Progenitor cell of endocrine pancreas (in vitro differentiated cells): ENCODE results near the gene GNAS-AS1. TPM values are rescaled to one million over a fixed set of nuclear protein-coding genes. Genes with fewer than 3 reads are reported as not detected.

Experiments used
- DNase-seq: peaks from one replicate; pipeline ENCODE4 v3.0.0; 2021; ENCODE audit warnings: low spot score; ENCODE audit not compliant: unreplicated experiment
- H3K27ac Mint-ChIP-seq: 2 replicates; pipeline ENCODE4 v1.8.0; 2021; ENCODE audit warnings: mild to moderate bottlenecking, moderate library complexity, mixed read lengths
- H3K27me3 Mint-ChIP-seq: 2 replicates; pipeline ENCODE4 v1.8.0; 2021; ENCODE audit warnings: mixed read lengths
- H3K36me3 Mint-ChIP-seq: 2 replicates; pipeline ENCODE4 v1.8.0; 2022; ENCODE audit warnings: mixed read lengths; ENCODE audit not compliant: insufficient read depth
- H3K4me1 Mint-ChIP-seq: 2 replicates; pipeline ENCODE4 v1.8.0; 2021; ENCODE audit warnings: low read depth, mixed read lengths
- H3K4me3 Mint-ChIP-seq: 2 replicates; pipeline ENCODE4 v1.8.0; 2021; ENCODE audit warnings: low read depth, mild to moderate bottlenecking, moderate library complexity, mixed read lengths
- H3K9me3 Mint-ChIP-seq: 2 replicates; pipeline ENCODE4 v1.8.0; 2021; ENCODE audit warnings: low read depth, mixed read lengths
- CTCF ChIP-seq: fragments of 200-600 bp; sonication (generic); IDR thresholded peaks from one replicate; pipeline ENCODE4 v1.5.0; 2021; ENCODE audit warnings: antibody characterized with exemption, mild to moderate bottlenecking; ENCODE audit not compliant: unreplicated experiment
- total RNA-seq: library from RNA; stranded (reverse); gene quantifications from 2 replicates; pipeline ENCODE4 v1.2.1, GENCODE V29; 2021

Gene GNAS-AS1
- total RNA-seq, 1 donor from 2014 or later = 4.3 TPM

GRCh38 chr20:58892141-58892931 is 41.6 kb upstream of the GNAS-AS1 start:
- DNase-seq = peak; percentile 56
- TF ChIP-seq CTCF = no peak
- Mint-ChIP-seq H3K36me3 (peaks cover 11% of the 10 kb centered on the region), H3K4me3 (peak overlapping the region; percentile 97), H3K27me3 (no peaks in the 10 kb centered on the region), H3K9me3 (no peaks in the 10 kb centered on the region), H3K27ac (peak overlapping the region; percentile 100), H3K4me1 (peaks cover 45% of the 10 kb centered on the region)

GRCh38 chr20:58891718-58892140 is 41.0 kb upstream of the GNAS-AS1 start:
- H3K4me1 Mint-ChIP-seq = peaks cover 39% of the 10 kb centered on the region

GRCh38 chr20:58891086-58891717 is 40.5 kb upstream of the GNAS-AS1 start:
- no peak for TF ChIP-seq CTCF
- peak; percentile 61 for DNase-seq
- Mint-ChIP-seq H3K36me3 (peaks cover 5% of the 10 kb centered on the region), H3K9me3 (no peaks in the 10 kb centered on the region), H3K4me3 (peak overlapping the region; percentile 68), H3K4me1 (peaks cover 34% of the 10 kb centered on the region), H3K27me3 (no peaks in the 10 kb centered on the region), H3K27ac (peak overlapping the region; percentile 89)

More at GRCh38 chr20:58891718-58892140, 41.0 kb upstream of the GNAS-AS1 start:
- H3K4me3 Mint-ChIP-seq = peak overlapping the region; percentile 97
- TF ChIP-seq CTCF = no peak
- no peaks in the 10 kb centered on the region for H3K9me3 Mint-ChIP-seq
- H3K27ac Mint-ChIP-seq = peak overlapping the region; percentile 100
- no peaks in the 10 kb centered on the region for H3K27me3 Mint-ChIP-seq
- no peak for DNase-seq
- peaks cover 7% of the 10 kb centered on the region for H3K36me3 Mint-ChIP-seq

- Mint-ChIP-seq H3K27me3 (no peaks in the 10 kb centered on the region), H3K4me1 (peaks cover 28% of the 10 kb centered on the region), H3K36me3 (peaks cover 6% of the 10 kb centered on the region), H3K4me3 (peak overlapping the region; percentile 85), H3K9me3 (peaks cover 2% of the 10 kb centered on the region), H3K27ac (peak overlapping the region; percentile 96)
- no peak for TF ChIP-seq CTCF
- DNase-seq = peak; percentile 80
Measured at GRCh38 chr20:58890518-58891085, 39.9 kb upstream of the GNAS-AS1 start.

- TF ChIP-seq CTCF = no peak
- no peak for DNase-seq
- Mint-ChIP-seq H3K27ac (peak overlapping the region; percentile 94), H3K36me3 (peaks cover 6% of the 10 kb centered on the region), H3K27me3 (no peaks in the 10 kb centered on the region), H3K4me3 (peak overlapping the region; percentile 85), H3K4me1 (peaks cover 22% of the 10 kb centered on the region), H3K9me3 (peaks cover 2% of the 10 kb centered on the region)
Measured at GRCh38 chr20:58889798-58890517, 39.3 kb upstream of the GNAS-AS1 start.
